B cell (primary cell): ENCODE measurements around the gene ZSCAN21. TPM values are rescaled to one million over a fixed set of nuclear protein-coding genes. Genes with fewer than 3 reads are reported as not detected.

Source experiments
- ATAC-seq: fragments of 200-7000 bp; cut with Tn5 transposase; one replicate; pipeline ENCODE4 v1.10.0; 2021; ENCODE audit warnings: low read depth, mild to moderate bottlenecking, moderate number of reproducible peaks, moderate library complexity
- CTCF ChIA-PET: fragments of 350-600 bp; sonication (Branson Sonifier 250); formaldehyde crosslinking; loops from one replicate; lab custom pipeline; 2021; ENCODE audit warnings: antibody characterized with exemption, inconsistent platforms; lab: Charles Lee
- POLR2A ChIA-PET: fragments of 350-600 bp; sonication (Branson Sonifier 250); formaldehyde crosslinking; loops from one replicate; lab custom pipeline; 2021; ENCODE audit warnings: antibody characterized with exemption; lab: Charles Lee
- DNase-seq: peaks from one replicate; pipeline ENCODE4 v3.0.0; 2013
- H2AFZ ChIP-seq: 2 replicates; pipeline ENCODE4 v1.6.1; 2012; ENCODE audit warnings: mild to moderate bottlenecking, low read depth, low read length; ENCODE audit not compliant: insufficient read depth, poor library complexity, severe bottlenecking
- H3K27ac ChIP-seq, 2 donors: 1 replicate in 1 of 2; 2 replicates in 1 of 2; pipeline ENCODE4 v1.5.1; 2012 to 2013; ENCODE audit warnings: low read length in 2 of 2, mild to moderate bottlenecking in 2 of 2, moderate library complexity in 1 of 2
- H3K27me3 ChIP-seq, 4 experiments: fragments of 200-600 bp in 1 of 4; sonication (generic) in 1 of 4; replicated peaks in 1 of 4; 1 replicate in 2 of 4; 2 replicates in 2 of 4; pipeline versions ENCODE4 v1.6.1 to v1.7.0; 2013 to 2016; ENCODE audit warnings: low read length in 3 of 4, mild to moderate bottlenecking in 2 of 4, mixed read lengths in 1 of 4, moderate library complexity in 1 of 4; ENCODE audit not compliant: insufficient read depth in 4 of 4, control insufficient read depth in 3 of 4; ENCODE audit errors: control extremely low read depth in 1 of 4
- H3K36me3 ChIP-seq, 2 experiments: replicated peaks in 1 of 2; 1 replicate in 1 of 2; 2 replicates in 1 of 2; pipeline versions ENCODE4 v1.6.1 to v1.7.1; 2013; ENCODE audit warnings: low read length in 1 of 2; ENCODE audit not compliant: insufficient read depth in 2 of 2, control insufficient read depth in 1 of 2; ENCODE audit errors: control extremely low read depth in 1 of 2, extremely low read depth in 1 of 2
- H3K4me1 ChIP-seq, 2 donors: fragments of 200-600 bp in 1 of 2; sonication (generic) in 1 of 2; 1 replicate in 1 of 2; 2 replicates in 1 of 2; pipeline versions ENCODE4 v1.5.1 to v1.6.1; 2013 to 2017; ENCODE audit warnings: low read length in 2 of 2; ENCODE audit not compliant: control insufficient read depth in 2 of 2, insufficient read depth in 2 of 2
- H3K4me2 ChIP-seq: replicated peaks from 2 replicates; pipeline ENCODE3; 2012; ENCODE audit warnings: mild to moderate bottlenecking, low read depth, low read length; ENCODE audit not compliant: poor library complexity, severe bottlenecking
- H3K4me3 ChIP-seq, 5 experiments: fragments of 200-600 bp in 1 of 5; sonication (generic) in 1 of 5; 1 replicate in 3 of 5; 2 replicates in 2 of 5; pipeline versions ENCODE4 v1.5.1 to v1.7.0; 2011 to 2016; ENCODE audit warnings: low read length in 4 of 5, mild to moderate bottlenecking in 4 of 5, low read depth in 2 of 5, control low read depth in 1 of 5, moderate library complexity in 1 of 5; ENCODE audit not compliant: insufficient read depth in 1 of 5; ENCODE audit errors: control extremely low read depth in 1 of 5, extremely low read depth in 1 of 5
- H3K79me2 ChIP-seq: fragments of 200-600 bp; sonication (generic); one replicate; pipeline ENCODE4 v1.6.0; 2016; ENCODE audit warnings: low read length; ENCODE audit not compliant: control insufficient read depth, insufficient read depth
- H3K9ac ChIP-seq: fragments of 200-600 bp; sonication (generic); 2 replicates; pipeline ENCODE4 v1.6.1; 2017; ENCODE audit warnings: mild to moderate bottlenecking, low read length, moderate library complexity
- H3K9me3 ChIP-seq, 3 donors: one replicate each; pipeline versions ENCODE4 v1.6.1 to v1.7.1; 2013; ENCODE audit warnings: low read length in 2 of 3; ENCODE audit not compliant: control insufficient read depth in 2 of 3, insufficient read depth in 1 of 3; ENCODE audit errors: control extremely low read depth in 1 of 3
- H4K20me1 ChIP-seq: 2 replicates; pipeline ENCODE4 v1.6.0; 2012; ENCODE audit warnings: mild to moderate bottlenecking, low read length; ENCODE audit not compliant: insufficient read depth, control insufficient read depth, poor library complexity, severe bottlenecking
- H3K27ac Mint-ChIP-seq: one replicate; pipeline ENCODE4 v1.8.0; 2021; ENCODE audit warnings: mixed read lengths
- H3K27me3 Mint-ChIP-seq: one replicate; pipeline ENCODE4 v1.8.0; 2021; ENCODE audit warnings: mixed read lengths
- H3K4me1 Mint-ChIP-seq: one replicate; pipeline ENCODE4 v1.8.0; 2021; ENCODE audit warnings: mixed read lengths
- H3K4me3 Mint-ChIP-seq: one replicate; pipeline ENCODE4 v1.8.0; 2021; ENCODE audit warnings: mixed read lengths
- H3K9me3 Mint-ChIP-seq: one replicate; pipeline ENCODE4 v1.8.0; 2022; ENCODE audit warnings: mixed read lengths; ENCODE audit not compliant: insufficient read depth
- CTCF ChIP-seq: fragments of 200-600 bp; IDR thresholded peaks from one replicate; pipeline ENCODE4 v1.8.0; 2022; ENCODE audit warnings: antibody characterized with exemption, mild to moderate bottlenecking
- EZH2 ChIP-seq: IDR thresholded peaks from 2 replicates; pipeline ENCODE4 v1.6.1; 2012; ENCODE audit warnings: borderline replicate concordance, low read depth, mild to moderate bottlenecking, moderate library complexity, low read length; ENCODE audit not compliant: insufficient read depth, poor library complexity, severe bottlenecking
- WGBS: methylation state at CpG from one replicate; pipeline ENCODE4 v1.1.5; 2013; ENCODE audit warnings: missing lambda C conversion rate; ENCODE audit not compliant: insufficient coverage; 5-methylcytosine and 5-hydroxymethylcytosine counted together
- intact Hi-C: fragments of 100-400 bp; cut with micrococcal nuclease; formaldehyde crosslinking; loops from one replicate; pipeline ENCODE4 v1.10.0; 2022
- polyA plus RNA-seq: library from polyadenylated mRNA; depleted of rRNA; stranded (reverse); fragments of >200 nt; gene quantifications from 2 replicates; pipeline ENCODE4 v1.2.3, GENCODE V29; 2012
- total RNA-seq, 2 donors: library from RNA; stranded (reverse); fragments of 120-200 nt in 1 of 2; gene quantifications; 1 replicate in 1 of 2; 2 replicates in 1 of 2; pipeline versions ENCODE4 v1.2.3 to v1.2.4, GENCODE V29; 2013 to 2022

Gene ZSCAN21
- total and polyA plus RNA-seq, 2 donors (not counting 1 experiment from before 2014, with no cell fraction given): 6.7 to 13.2 TPM

GRCh38 chr7:100017875-100018274 is 31.7 kb upstream of the ZSCAN21 start:
- peaks cover 6% of the 10 kb centered on the region for H4K20me1 ChIP-seq
- CTCF ChIA-PET: interaction anchor here (0.8 kb wide), 1 partner anchor 28 kb away, joined by 4 read pairs; no protein-coding TSS in a partner anchor
- intact Hi-C loops: loop anchor here (5.0 kb wide), 1 partner anchor 1234 kb away; no protein-coding TSS in a partner anchor
- H3K4me1 ChIP-seq: peaks cover 15 to 19% of the 10 kb centered on the region in 2 donors
- H2AFZ ChIP-seq: no peak overlapping the region
- 100% methylated on average over 4 of the region's 5 CpGs for WGBS
- no peak for DNase-seq
- no peak overlapping the region for H3K27ac Mint-ChIP-seq
- peaks cover 67% of the 10 kb centered on the region for H3K79me2 ChIP-seq
- peaks cover 40% of the 10 kb centered on the region for H3K4me1 Mint-ChIP-seq
- no peaks in the 10 kb centered on the region for H3K27me3 ChIP-seq
- TF ChIP-seq CTCF (no peak), EZH2 (no peak)
- POLR2A ChIA-PET: interaction anchor here (0.7 kb wide), 1 partner anchor 369 kb away, joined by 3 read pairs; no protein-coding TSS in a partner anchor
- H3K9me3 ChIP-seq: no peaks in the 10 kb centered on the region
- H3K36me3 ChIP-seq: peaks cover 0 to 7% of the 10 kb centered on the region in 2 experiments
- H3K27ac ChIP-seq: no peak overlapping the region
- peak overlapping the region; percentile 19 for H3K4me3 Mint-ChIP-seq
- H3K27me3 Mint-ChIP-seq: no peaks in the 10 kb centered on the region
- H3K9me3 Mint-ChIP-seq: no peaks in the 10 kb centered on the region
- no peak overlapping the region for H3K4me2 ChIP-seq
- no peak overlapping the region for H3K9ac ChIP-seq
- no peak overlapping the region for H3K4me3 ChIP-seq
- ATAC-seq: no peak

GRCh38 chr7:100019908-100020307 is 29.7 kb upstream of the ZSCAN21 start:
- intact Hi-C loops: loop anchor here (5.0 kb wide), 1 partner anchor 1232 kb away; no protein-coding TSS in a partner anchor
- no peak overlapping the region for H3K4me3 ChIP-seq
- H3K4me2 ChIP-seq: no peak overlapping the region
- peaks cover 38% of the 10 kb centered on the region for H3K4me1 Mint-ChIP-seq
- ATAC-seq (no peak), DNase-seq (no peak)
- no peaks in the 10 kb centered on the region for H3K9me3 Mint-ChIP-seq
- TF ChIP-seq EZH2 (no peak), CTCF (no peak)
- WGBS: 97% methylated on average over 5 of the region's 7 CpGs
- ChIA-PET POLR2A (no interaction called here), CTCF (no interaction called here)
- H3K4me3 Mint-ChIP-seq: no peak overlapping the region
- no peak overlapping the region for H3K27ac Mint-ChIP-seq
- H3K4me1 ChIP-seq: peaks cover 14 to 17% of the 10 kb centered on the region in 2 donors
- peaks cover 6% of the 10 kb centered on the region for H4K20me1 ChIP-seq
- no peaks in the 10 kb centered on the region for H3K9me3 ChIP-seq
- no peak overlapping the region for H3K9ac ChIP-seq
- H3K36me3 ChIP-seq: peaks cover 8 to 14% of the 10 kb centered on the region in 2 experiments
- no peaks in the 10 kb centered on the region for H3K27me3 Mint-ChIP-seq
- no peaks in the 10 kb centered on the region for H3K27me3 ChIP-seq
- H2AFZ ChIP-seq: no peak overlapping the region
- no peak overlapping the region for H3K27ac ChIP-seq
- peaks cover 83% of the 10 kb centered on the region for H3K79me2 ChIP-seq
